ENCODE measurements around the gene EEF1G.
"Not testable (repeated sequence)": the region's sequence is repeated elsewhere in the genome, so short reads cannot be mapped to it uniquely, and the experiment has no call there.

GRCh38 chr11:62571493-62571892, 2.2 kb downstream of the EEF1G start:
- not testable (repeated sequence) for TF ChIP-seq CTCF, MAX (IDR thresholded peaks at IDR 0.05; ENCODE audit: low read depth, low read length)
